Cerebellar nuclear complex (tissue), 1 donor: ENCODE data around the gene PDZD8.

Experiments used
- DNase-seq, 2 experiments: peaks; one replicate each; lab custom pipeline; 2025; lab: John Stamatoyannopoulos, UW

PDZD8 gene

GRCh38 chr10:117391436-117392205, 16.4 kb upstream of the PDZD8 start:
- DNase-seq: no peak

- no peak for DNase-seq
These were observed 15.2 kb upstream of the PDZD8 start for GRCh38 chr10:117390420-117390819.

- DNase-seq: no peak
These were observed 11.6 kb upstream of the PDZD8 start for GRCh38 chr10:117386805-117387204.

- DNase-seq: no peak
These were observed 7.6 kb upstream of the PDZD8 start for GRCh38 chr10:117382861-117383260.

- no peak for DNase-seq
These were observed 507 bp downstream of the PDZD8 start for GRCh38 chr10:117374506-117375359.

- DNase-seq: no peak
These were observed 1.3 kb downstream of the PDZD8 start for GRCh38 chr10:117373823-117374505.

- no peak for DNase-seq
These were observed 5.0 kb downstream of the PDZD8 start for GRCh38 chr10:117370205-117370604.

GRCh38 chr10:117367718-117368117, 7.5 kb downstream of the PDZD8 start:
- no peak for DNase-seq

- DNase-seq: no peak
These were observed 8.5 kb downstream of the PDZD8 start for GRCh38 chr10:117366741-117367140.

- no peak for DNase-seq
These were observed 9.6 kb downstream of the PDZD8 start for GRCh38 chr10:117365612-117366011.

- DNase-seq: no peak
These were observed 10.9 kb downstream of the PDZD8 start for GRCh38 chr10:117364110-117364960.

- DNase-seq: no peak
These were observed 12.2 kb downstream of the PDZD8 start for GRCh38 chr10:117363028-117363427.

- DNase-seq: no peak
These were observed 12.9 kb downstream of the PDZD8 start for GRCh38 chr10:117362313-117362712.

GRCh38 chr10:117360994-117361667, 14.1 kb downstream of the PDZD8 start:
- DNase-seq: no peak

GRCh38 chr10:117360016-117360415, 15.2 kb downstream of the PDZD8 start:
- DNase-seq: no peak

GRCh38 chr10:117355072-117355471, 20.2 kb downstream of the PDZD8 start:
- no peak for DNase-seq

- DNase-seq: no peak
These were observed 21.6 kb downstream of the PDZD8 start for GRCh38 chr10:117353684-117354083.

- DNase-seq: no peak
These were observed 22.5 kb downstream of the PDZD8 start for GRCh38 chr10:117352724-117353123.

- no peak for DNase-seq
These were observed 23.2 kb downstream of the PDZD8 start for GRCh38 chr10:117351996-117352395.

- DNase-seq: no peak
These were observed 23.7 kb downstream of the PDZD8 start for GRCh38 chr10:117351558-117351957.

GRCh38 chr10:117350909-117351308, 24.3 kb downstream of the PDZD8 start:
- DNase-seq: no peak
